SW 1271 (cell line): ENCODE measurements around the gene KIRREL3.

Experiments
- DNase-seq, 2 experiments: peaks; one replicate each; lab custom pipeline; 2025; lab: John Stamatoyannopoulos, UW

KIRREL3 gene

DNA sequence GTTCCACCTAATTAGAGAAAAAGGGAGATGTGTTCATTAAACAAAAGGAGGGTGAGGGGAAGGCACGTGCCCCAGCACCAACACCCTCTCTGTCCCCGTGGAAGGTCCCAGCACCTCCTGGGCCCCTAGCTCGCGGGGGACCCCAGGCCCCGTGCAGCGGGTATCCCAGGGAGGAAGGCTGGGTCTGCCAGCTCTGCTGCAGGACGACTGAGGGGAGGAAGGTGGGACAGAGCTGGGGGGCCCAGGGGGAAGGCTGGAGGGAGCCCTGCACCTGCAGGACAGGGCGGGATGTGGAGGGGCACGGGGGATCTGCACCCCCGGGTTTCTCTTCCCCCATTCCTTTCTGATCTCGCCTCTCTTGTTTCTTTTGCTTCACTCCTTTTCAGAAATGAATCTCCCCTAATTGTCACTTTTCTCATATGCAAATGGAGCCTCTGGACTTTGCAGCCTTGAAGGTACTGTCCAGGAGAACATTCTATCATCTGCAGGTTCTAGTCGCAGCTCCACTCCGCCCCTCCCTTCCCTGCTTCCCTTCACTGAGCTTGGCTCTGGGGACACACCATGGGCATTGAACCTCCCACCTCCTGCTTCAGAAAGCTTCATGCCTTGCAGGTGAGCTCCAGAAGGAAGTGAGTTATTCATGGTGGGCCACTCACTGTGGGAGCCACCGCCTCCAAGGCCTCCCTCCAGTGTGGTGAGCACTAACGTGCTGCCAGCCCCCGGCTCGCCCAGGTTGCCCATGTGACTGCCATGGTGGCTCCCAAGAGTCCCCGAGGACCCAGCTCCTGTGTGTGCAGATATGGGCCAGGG, 534.1 kb downstream of the KIRREL3 start:
- DNase-seq: no peak

DNA sequence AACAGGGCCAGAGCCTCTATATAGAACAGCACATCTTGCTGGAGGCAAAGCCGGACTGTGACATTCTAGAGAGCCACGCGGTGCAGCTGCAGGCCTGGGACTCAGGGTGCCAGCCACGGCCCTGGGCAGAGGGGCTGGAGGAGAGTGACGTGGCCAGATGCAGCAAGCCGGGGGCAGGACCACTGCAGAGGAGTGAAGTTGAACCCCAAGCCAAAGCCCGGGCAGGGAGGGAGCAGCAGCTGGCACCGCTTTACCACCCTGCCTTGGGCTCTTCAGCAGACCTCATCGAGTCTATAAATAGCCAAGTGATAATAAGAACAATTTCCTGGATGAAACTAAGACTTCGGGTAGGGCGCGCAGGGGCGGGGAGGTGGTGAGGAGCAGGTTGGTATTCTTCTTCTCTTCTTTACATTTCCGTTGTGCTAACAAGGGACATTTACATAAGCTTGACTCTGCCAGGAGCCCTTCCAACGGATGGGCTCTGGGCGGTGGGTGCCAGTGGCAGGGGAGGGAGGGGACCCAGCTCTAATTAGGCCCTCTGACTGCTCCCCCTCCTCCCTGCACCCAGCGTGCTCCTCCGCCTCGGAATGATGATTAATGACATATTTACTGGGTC, 534.9 kb downstream of the KIRREL3 start:
- no peak for DNase-seq

DNA sequence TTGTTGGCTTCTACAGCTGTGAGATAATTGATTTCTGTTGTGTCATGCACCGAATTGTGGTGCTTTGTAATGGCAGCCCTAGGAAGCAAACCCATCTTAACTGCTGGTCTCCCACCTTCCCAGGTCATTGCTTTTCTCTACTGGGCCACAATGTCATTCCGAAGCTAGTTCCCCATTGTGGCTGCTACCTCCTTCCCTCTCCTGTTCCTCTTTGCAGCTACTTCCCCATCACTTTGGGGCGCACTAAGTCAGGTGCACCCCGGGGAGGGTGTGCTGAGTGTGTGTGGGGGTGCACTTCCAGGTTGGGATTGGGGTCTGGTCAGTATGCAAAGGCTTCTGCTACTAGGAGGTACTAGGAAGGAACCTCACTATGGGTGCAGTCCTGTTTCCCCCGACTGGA, 535.8 kb downstream of the KIRREL3 start:
- DNase-seq: no peak

DNA sequence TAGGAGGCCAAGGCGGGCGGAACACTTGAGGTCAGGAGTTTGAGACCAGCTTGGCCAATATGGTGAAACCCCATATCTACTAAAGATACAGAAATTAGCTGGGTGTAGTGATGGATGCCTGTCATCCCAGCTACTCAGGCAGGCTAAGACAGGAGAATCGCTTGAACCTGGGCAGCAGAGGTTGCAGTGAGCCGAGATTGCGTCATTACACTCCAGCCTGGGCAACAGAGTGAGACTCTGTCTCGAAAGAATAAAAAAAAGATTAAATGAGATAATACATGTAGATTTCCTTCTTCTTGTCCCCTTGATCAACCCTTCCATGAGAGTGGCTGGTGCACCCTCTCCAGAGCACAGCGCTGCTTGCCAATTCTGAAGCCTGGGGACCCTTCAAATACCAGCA, 538.1 kb downstream of the KIRREL3 start:
- DNase-seq: no peak

DNA sequence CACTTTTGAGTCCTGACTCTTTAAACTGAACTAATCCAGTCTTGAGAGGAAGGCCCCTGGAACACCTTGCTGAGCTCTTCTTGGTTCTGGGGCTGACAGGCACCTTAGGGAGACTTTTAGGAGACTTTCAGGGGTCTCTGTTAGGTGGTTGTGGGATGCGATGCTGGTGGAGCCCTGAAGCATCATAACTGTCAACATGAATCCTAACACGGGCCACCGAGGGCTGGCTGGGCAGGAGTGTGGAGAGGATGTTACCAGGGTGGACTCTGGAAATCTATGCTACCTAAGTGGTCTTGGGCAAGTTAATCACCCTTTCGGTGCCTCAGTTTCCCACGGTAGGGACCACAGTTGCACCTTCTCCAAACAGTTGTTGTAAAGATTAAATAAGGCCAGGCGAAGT, 538.6 kb downstream of the KIRREL3 start:
- no peak for DNase-seq

DNA sequence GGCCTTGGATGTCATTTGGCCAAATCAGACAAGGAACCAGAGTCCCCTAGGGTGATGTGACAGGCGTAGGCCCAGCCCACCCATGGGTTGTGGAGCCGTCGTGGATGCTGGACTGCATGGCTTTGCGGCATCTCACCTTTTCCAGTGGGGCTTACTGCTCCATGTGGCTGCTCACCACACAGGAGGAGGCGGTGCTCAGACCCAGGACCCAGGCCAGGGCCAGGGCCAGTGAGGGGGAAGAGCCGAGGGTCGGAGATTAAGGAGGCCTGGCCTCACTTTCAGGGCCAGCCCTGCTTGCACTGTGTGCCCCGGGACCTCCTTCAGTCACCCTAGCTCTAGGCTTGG, 539.5 kb downstream of the KIRREL3 start:
- DNase-seq: no peak

DNA sequence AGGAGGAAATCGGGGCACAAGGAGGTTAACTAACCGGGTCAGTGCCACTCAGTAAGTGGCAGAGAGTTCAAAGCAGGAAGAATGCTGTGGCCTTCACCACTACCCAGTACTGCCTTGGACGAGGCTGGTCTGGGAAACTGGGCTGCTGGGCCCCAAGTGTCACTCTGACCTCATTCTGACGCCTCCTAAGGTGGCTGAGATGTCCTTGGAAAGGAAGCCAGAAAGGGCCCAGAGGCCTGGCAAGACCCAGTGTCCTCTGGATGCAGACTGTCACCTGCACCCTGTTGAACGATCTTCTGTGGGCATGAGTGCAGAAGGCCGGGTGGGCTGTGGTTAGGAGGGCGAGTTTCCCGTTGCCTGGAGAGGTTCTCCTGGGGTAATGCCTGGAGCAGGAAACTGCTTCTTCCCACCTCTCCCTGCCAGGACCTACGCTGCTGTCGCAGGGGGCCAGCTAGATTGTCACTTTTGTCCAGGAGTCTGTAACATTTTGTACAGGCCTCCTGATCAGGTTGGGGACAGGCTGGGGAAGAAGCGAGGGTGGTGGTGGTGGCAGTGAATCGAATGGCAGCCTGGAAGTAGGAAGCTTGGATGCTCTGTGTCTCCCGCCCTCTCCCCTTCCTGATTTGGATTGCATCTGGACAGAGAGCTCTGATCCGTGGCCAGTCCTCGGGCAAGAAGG, 540.0 kb downstream of the KIRREL3 start:
- DNase-seq: no peak

DNA sequence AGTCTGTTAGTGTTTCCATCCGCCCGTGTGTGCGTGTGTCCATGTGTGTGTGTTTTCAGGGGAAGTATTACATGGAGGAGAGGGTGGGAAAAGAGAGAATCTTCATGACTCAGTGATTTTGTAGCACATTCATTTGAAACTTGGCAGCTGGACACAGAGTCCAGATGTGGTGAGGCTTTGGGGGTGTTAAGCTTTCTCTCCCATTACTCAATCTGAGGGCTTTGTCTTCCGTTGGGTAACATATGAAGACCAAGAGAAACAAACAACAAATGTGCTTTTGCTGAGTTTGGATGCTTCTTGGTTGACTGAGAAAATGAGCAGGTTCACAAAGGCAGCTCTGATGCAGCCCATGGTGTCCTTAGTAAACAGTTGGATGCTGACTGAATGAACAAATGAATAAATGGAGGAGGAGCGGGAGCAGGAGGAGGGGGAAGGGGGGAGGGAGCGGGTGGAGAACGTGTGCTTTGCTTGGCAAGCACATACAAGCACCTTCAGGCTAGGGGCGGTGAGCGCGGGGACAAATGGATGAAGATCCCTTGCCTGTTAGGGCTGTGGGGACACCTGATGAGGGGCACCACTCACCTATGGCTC, 540.8 kb downstream of the KIRREL3 start:
- no peak for DNase-seq

DNA sequence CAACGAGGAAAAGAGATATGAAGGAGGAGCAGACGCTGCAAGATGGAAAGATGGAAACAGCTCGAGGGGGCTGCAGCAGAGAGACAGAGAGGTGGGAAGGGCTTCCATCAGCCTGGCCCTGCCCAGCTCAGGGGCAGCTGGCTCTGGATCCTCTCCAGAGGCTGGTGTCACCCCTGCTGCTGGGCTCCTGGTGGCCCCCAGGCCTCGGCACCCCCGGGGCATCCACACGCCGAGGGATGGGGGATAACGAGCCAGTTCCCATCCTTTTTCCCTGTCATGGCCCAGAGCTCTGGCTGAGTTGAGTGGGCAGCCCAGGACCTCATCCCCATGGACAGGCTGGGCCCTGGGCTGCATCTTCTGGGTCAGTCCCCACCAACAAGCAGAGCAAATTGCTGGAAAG, 542.8 kb downstream of the KIRREL3 start:
- DNase-seq: no peak

DNA sequence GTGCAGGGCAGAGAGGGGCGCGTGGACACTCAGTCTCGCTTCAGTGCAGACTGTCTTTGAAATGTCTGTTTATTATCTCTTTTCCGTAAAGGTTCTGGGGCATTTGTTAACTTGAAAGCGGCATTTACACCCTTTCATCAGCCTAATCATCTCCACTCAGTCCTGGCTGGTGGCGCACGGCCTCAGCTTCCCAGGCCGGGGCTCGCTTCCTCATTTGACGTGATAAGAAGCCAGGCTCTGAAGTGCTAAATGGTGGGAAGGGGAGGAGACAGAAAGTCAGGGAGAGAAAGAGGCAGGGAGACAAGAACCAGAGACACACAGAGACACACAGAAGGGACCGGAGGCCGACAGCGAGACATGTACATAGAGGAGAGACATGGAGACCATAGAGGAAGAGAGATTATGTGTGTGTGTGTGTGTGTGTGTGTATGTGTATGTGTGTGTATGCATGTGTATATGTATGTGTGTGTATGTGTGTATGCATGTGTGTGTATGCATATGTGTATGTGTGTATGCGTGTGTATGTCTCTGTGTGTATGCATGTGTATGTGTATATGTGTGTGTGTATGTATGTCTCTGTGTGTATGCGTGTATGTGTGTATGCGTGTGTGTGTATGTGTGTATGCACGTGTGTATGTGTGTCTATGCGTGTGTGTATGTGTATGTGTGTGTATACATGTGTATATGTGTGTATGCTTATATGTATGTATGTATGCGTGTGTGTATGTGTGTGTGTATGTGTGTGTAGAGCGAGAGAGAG, 543.6 kb downstream of the KIRREL3 start:
- DNase-seq: no peak

DNA sequence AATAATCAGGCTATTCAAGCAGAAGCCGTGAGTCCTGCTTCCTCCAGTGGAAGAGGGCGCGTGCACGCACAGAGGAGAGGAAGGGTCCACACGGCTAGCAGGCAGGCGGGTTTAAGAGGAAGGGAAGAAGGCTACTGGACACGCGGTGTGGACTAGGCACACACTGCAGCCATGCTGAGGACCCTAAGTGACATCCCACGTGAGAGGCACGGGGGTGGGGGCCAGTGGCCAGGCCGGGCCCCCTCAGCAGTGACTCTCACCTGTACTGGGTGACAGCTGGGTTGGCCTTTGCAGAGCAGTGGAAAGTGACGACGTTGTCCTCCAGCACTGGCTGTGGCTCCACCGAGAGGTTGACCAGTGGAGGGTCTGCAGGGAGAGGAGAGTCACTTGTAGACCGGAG, 544.5 kb downstream of the KIRREL3 start:
- DNase-seq: no peak

DNA sequence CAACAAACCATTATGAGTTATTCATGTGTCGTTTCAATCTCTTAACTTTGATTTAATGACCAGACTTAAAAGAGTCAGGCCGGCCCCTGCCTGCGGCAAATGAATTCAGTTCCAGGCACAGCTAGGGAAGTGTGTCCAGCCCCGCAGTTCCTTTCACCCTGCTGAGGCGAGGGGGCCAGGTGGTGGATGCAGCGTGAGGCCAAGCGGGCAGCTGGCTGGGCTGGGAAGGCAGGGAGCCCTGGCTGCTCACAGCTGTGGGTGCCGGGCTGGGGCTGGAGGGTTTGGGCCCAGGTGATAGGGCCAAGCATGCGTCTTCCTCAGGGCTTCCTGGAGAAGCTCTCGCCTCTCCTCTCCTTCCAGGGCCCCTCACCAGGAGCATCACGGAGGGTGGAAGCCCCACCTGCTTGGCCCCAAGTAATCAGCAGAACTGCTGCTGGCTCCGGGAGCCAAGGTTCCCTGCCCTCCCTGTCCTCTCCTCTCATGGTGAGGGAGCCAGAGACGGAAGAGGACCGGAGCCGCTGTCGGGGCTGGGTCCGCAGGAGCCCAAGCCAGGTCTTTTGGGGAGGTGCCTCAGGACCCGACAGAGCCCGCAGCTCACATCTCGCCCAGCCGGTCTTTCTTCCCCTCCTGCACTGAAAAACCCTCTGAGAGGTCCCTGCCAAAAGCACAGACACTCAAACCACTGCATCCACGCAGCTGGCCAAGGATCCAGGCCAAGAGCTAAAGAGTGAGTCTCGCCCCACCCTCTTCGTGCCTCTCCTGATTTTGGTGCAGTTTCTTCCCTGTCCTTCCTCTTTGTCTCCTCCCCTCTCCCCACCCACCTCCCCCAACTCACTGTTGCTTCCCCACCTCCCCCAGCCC, 548.1 kb downstream of the KIRREL3 start:
- no peak for DNase-seq

DNA sequence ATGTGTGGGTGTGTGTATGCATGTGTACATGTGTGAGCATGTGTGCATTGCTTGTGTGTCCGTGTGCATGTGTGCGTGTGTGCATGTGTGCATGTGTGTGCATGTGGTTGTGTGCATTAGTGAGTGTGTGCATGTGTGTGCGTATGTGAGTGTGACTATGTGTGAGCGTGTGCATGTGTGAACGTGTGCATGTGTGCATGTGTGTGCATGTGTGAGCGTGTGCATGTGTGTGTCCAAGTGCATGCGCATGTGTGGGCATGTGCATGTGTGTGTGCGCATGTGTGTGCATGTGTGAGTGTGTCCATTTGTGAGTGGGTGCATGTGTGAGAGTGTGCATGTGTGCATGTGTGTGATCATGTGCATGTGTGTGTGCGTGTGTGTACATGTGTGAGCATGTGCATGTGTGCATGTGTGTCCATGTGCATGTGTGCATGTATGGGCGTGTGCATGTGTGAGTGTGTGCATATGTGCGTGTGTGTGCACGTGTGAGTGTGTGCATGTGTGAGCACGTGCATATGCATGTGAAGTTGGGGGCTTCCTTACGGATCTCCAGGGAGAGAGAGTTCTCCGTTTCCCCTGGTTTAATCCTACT, 549.3 kb downstream of the KIRREL3 start:
- DNase-seq: no peak

DNA sequence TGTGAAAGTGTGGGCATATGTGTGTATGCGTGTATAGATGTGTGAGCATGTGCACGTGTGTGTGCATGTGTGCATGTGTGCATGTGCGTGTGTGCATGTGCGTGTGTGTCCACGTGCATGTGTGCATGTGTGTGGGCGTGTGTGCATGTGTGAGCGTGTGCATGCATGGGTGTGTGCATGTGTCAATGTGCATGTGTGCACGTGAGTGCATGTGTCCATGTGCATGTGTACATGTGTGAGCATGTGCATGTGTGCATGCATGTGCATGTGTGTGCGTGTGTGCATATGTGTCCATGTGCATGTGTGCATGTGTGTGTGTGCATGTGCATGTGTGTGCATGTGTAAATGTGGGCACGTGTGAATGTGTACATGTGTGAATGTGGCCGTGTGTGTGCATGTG, 549.8 kb downstream of the KIRREL3 start:
- no peak for DNase-seq

DNA sequence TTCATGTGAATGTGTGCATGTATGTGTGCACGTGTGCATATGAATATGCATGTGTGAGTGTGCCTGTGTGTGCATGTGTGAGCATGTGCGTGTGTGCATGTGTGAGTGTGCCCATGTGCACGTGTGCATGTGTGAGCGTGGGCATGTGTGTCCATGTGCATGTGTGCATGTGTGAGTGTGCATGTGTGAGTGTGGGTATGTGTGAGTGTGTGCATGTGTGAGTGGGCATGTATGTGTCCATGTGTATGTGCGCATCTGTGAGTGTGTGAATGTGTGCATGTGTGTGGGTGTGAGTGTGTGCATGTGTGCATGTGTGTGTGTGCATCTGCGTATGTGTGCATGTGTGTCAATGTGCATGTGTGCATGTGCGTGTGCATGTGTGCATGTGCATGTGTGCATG, 550.4 kb downstream of the KIRREL3 start:
- no peak for DNase-seq

DNA sequence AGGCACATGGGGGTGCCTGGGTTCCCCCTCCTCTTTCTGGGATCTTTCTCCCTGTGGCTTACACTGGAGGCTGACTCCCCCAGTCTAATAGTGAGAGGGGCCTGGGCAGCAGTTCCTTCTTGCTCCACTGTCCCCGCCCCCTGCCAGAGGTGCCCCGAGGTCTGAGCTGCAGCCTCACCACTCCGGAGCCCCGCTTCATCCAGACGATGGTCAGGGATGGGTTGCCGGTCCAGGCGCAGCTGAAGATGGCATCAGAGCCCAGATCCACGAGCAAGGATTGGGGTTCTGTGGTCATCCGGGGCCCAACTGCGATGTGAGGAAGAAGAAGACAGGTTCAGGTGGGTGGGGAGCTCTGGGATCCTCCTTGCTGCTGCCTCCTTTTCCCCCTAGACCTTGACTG, 554.0 kb downstream of the KIRREL3 start:
- DNase-seq: no peak

DNA sequence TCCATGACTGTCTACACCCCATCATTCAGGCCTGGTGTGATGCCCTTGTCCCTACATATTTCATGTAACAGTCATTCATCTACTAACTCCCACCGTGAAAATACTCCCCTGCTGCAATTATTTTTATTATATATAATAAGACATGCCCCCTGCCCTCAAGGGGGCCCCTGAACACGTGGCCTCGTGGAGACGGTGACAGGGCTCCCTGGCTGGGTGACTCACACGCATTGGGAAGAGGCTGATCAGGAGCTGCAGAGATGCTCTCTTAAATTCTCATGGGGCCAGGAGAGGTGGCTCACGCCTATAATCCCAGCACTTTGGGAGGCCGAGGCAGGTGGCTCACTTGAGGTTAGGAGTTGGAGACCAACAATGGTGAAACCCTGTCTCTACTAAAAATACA, 556.5 kb downstream of the KIRREL3 start:
- no peak for DNase-seq

DNA sequence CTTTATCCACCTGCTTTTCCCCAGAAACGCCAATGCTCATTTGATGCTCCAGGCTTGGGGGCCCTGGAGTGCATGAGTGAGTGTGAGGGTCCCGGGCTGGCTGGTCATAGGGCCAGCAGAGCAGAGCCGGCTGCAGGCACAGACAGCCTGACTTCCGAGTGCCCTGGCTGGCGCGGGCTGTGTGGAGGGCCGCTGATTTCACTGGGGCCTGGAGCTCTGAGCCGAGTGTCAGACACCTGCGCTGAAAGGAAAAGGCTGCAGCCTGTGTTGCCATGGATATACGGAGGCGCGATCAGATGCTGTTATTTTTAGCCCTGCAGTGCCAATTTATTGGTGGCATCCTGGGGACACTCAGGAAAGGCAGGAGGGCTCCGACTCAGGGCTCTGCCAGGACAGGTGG, 557.5 kb downstream of the KIRREL3 start:
- DNase-seq: no peak

DNA sequence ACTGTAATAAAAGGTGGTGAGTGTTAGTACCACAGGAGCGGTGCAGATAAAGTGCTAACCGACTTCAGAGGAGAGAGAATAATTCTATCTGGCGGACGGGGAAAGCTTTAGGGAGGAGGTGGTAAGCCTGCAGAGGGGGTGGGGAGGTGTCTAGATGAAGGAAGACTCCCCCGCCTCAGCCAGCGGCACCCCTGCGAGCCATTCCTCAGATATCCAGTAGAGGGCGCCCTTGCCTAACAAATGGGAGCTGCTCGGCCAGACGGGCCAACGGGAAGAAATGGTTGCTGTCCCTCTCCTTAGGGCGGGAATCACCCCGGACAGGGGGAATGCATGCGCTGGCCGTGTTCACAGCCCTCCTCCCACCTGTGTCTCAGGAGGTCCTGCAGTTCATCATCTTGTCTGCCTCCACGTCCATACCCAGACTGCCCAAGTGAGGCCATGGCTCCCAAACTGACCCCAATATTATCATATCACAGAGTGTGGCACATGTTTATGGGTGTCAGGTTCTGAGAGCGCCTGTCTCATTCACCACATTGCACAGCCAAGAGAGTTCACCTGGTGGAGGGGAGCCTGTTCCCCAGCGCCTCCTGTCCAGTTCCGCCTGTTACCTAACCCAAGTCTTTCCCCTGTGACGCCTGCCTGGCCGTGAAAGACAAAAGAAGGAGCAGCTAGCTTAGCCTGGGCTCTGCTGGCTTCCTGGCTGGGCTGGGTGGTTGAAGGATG, 559.6 kb downstream of the KIRREL3 start:
- DNase-seq: peak; percentile 8 to 56

DNA sequence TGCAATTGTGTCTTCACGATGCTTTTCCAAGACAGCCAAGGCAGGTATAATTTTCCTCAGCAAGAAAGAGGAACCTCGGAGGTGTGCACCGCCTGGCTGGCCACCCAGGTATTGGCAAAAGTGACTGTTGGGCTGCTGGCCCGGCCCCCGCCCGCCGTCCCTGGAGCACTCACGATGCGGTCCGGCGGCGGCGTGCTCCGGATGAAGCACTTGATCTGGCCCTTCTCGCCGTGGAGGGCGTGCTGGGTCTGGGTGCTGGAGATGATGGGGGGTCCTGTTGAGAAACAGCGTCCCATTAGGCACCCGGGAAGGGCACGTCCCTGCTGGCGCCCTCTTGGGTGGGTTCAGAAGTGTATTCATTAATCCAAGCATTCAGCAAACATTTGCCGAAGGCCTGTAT, 560.3 kb downstream of the KIRREL3 start:
- DNase-seq: no peak
